ENCODE data around the gene PLSCR4. TPM values are rescaled to one million over a fixed set of nuclear protein-coding genes. Genes with fewer than 3 reads are reported as not detected.

Gene PLSCR4
- polyA plus RNA-seq, 1 donor, result 13.1 TPM

- DNase-seq (ENCODE audit: low read depth), result no peak
These were observed 89.8 kb downstream of the PLSCR4 start, which contains the start of gene PLOD2 for GRCh38 chr3:146160964-146161662. TSS of gene PLOD2 (minus strand) at chr3:146161184. CDS start at chr3:146160989, 195 bp downstream.

- DNase-seq (ENCODE audit: low read depth), result no peak
These were observed 90.5 kb downstream of the PLSCR4 start for GRCh38 chr3:146160321-146160963.

GRCh38 chr3:146159616-146160320 is 91.1 kb downstream of the PLSCR4 start:
- DNase-seq (ENCODE audit: low read depth), result no peak

- DNase-seq (ENCODE audit: low read depth), result no peak
These were observed 91.9 kb downstream of the PLSCR4 start for GRCh38 chr3:146159037-146159436.

- no peak for DNase-seq (ENCODE audit: low read depth)
These were observed 93.4 kb downstream of the PLSCR4 start for GRCh38 chr3:146157325-146158060.

GRCh38 chr3:146156666-146157314 is 94.1 kb downstream of the PLSCR4 start:
- DNase-seq (ENCODE audit: low read depth), result no peak

GRCh38 chr3:146156095-146156494 is 94.8 kb downstream of the PLSCR4 start:
- no peak for DNase-seq (ENCODE audit: low read depth)

GRCh38 chr3:146154995-146155394 is 95.9 kb downstream of the PLSCR4 start:
- DNase-seq (ENCODE audit: low read depth), result no peak

GRCh38 chr3:146154316-146154715 is 96.6 kb downstream of the PLSCR4 start:
- no peak for DNase-seq (ENCODE audit: low read depth)

- no peak for DNase-seq (ENCODE audit: low read depth)
These were observed 97.5 kb downstream of the PLSCR4 start for GRCh38 chr3:146153429-146153828.

- DNase-seq (ENCODE audit: low read depth), result no peak
These were observed 98.1 kb downstream of the PLSCR4 start for GRCh38 chr3:146152834-146153233.

- no peak for DNase-seq (ENCODE audit: low read depth)
These were observed 102.4 kb downstream of the PLSCR4 start for GRCh38 chr3:146148468-146148931.

GRCh38 chr3:146145642-146146041 is 105.3 kb downstream of the PLSCR4 start:
- DNase-seq (ENCODE audit: low read depth), result no peak

GRCh38 chr3:146142757-146143156 is 108.1 kb downstream of the PLSCR4 start:
- DNase-seq (ENCODE audit: low read depth), result no peak

Other genes with a start within 250 kb of the PLSCR4 start
- gene PLOD2, start 89.9 kb downstream of the PLSCR4 start, polyA plus RNA-seq (ENCODE audit: insufficient read length), result 11.8 TPM
- not detected for gene PLSCR2, start 218.5 kb upstream of the PLSCR4 start, polyA plus RNA-seq (ENCODE audit: insufficient read length)

Measured in forelimb muscle (tissue), 1 donor.